Trophoblast cell (in vitro differentiated cells and primary cell): Measurements from ENCODE around the gene MGAT3.

Source experiments
- DNase-seq, 2 donors: peaks; one replicate each; pipeline ENCODE4 v3.0.0-alpha.2; 2016
- H2AFZ ChIP-seq: 2 replicates; pipeline ENCODE4 v1.6.1; 2013; ENCODE audit warnings: low read length, moderate library complexity, mild to moderate bottlenecking; ENCODE audit not compliant: insufficient read depth, poor library complexity
- H2AK5ac ChIP-seq: 2 replicates; pipeline ENCODE4 v1.6.1; 2013; ENCODE audit warnings: mild to moderate bottlenecking, low read length
- H2BK120ac ChIP-seq: 2 replicates; pipeline ENCODE4 v1.6.1; 2013; ENCODE audit warnings: low read length, mild to moderate bottlenecking, moderate library complexity; ENCODE audit not compliant: insufficient read depth, poor library complexity
- H2BK12ac ChIP-seq: 2 replicates; pipeline ENCODE4 v1.6.1; 2013; ENCODE audit warnings: mild to moderate bottlenecking, low read length, moderate library complexity
- H2BK5ac ChIP-seq: 2 replicates; pipeline ENCODE4 v1.6.1; 2013; ENCODE audit warnings: low read length, low read depth, moderate library complexity, mild to moderate bottlenecking; ENCODE audit not compliant: poor library complexity
- H3K14ac ChIP-seq: 2 replicates; pipeline ENCODE4 v1.6.1; 2013; ENCODE audit warnings: mild to moderate bottlenecking, low read length
- H3K18ac ChIP-seq: 2 replicates; pipeline ENCODE4 v1.6.1; 2013; ENCODE audit warnings: mild to moderate bottlenecking, low read length
- H3K23ac ChIP-seq: 2 replicates; pipeline ENCODE4 v1.6.1; 2013; ENCODE audit warnings: low read length
- H3K27ac ChIP-seq: 2 replicates; pipeline ENCODE4 v1.5.1; 2013; ENCODE audit warnings: low read depth, mild to moderate bottlenecking, inconsistent platforms, low read length, moderate library complexity
- H3K27me3 ChIP-seq: 2 replicates; pipeline ENCODE4 v1.6.1; 2013; ENCODE audit warnings: inconsistent platforms, mild to moderate bottlenecking, low read length, moderate library complexity; ENCODE audit not compliant: insufficient read depth
- H3K36me3 ChIP-seq, 2 experiments: 1 replicate in 1 of 2; 2 replicates in 1 of 2; pipeline ENCODE4 v1.6.1; 2013; ENCODE audit warnings: low read length in 2 of 2, mild to moderate bottlenecking in 2 of 2, moderate library complexity in 1 of 2; ENCODE audit not compliant: insufficient read depth in 2 of 2, control insufficient read depth in 1 of 2
- H3K4ac ChIP-seq: 2 replicates; pipeline ENCODE4 v1.6.1; 2013; ENCODE audit warnings: low read depth, mild to moderate bottlenecking, low read length, moderate library complexity
- H3K4me1 ChIP-seq, 2 experiments: 1 replicate in 1 of 2; 2 replicates in 1 of 2; pipeline ENCODE4 v1.6.1; 2013; ENCODE audit warnings: low read length in 2 of 2, mild to moderate bottlenecking in 2 of 2, moderate library complexity in 1 of 2; ENCODE audit not compliant: insufficient read depth in 2 of 2, control insufficient read depth in 1 of 2
- H3K4me2 ChIP-seq: 2 replicates; pipeline ENCODE4 v1.6.1; 2013; ENCODE audit warnings: inconsistent platforms, mild to moderate bottlenecking, low read length, moderate library complexity
- H3K4me3 ChIP-seq: 2 replicates; pipeline ENCODE4 v1.5.1; 2013; ENCODE audit warnings: mild to moderate bottlenecking, low read depth, low read length, inconsistent platforms
- H3K79me1 ChIP-seq: one replicate; pipeline ENCODE4 v1.6.1; 2013; ENCODE audit warnings: low read length
- H3K79me2 ChIP-seq: 2 replicates; pipeline ENCODE4 v1.6.1; 2013; ENCODE audit warnings: low read length, mild to moderate bottlenecking; ENCODE audit not compliant: control insufficient read depth, insufficient read depth, poor library complexity
- H3K9ac ChIP-seq: 2 replicates; pipeline ENCODE4 v1.6.1; 2013; ENCODE audit warnings: mild to moderate bottlenecking, low read length
- H3K9me3 ChIP-seq: 2 replicates; pipeline ENCODE4 v1.6.1; 2013; ENCODE audit warnings: low read depth, mild to moderate bottlenecking, control low read depth, inconsistent platforms, low read length; ENCODE audit not compliant: insufficient read depth
- H4K12ac ChIP-seq: 2 replicates; pipeline ENCODE4 v1.6.1; 2013; ENCODE audit warnings: low read depth, mild to moderate bottlenecking, low read length, moderate library complexity
- H4K8ac ChIP-seq: 2 replicates; pipeline ENCODE4 v1.6.1; 2013; ENCODE audit warnings: low read depth, mild to moderate bottlenecking, low read length, moderate library complexity
- H4K91ac ChIP-seq: one replicate; pipeline ENCODE4 v1.6.1; 2013; ENCODE audit warnings: low read depth, mild to moderate bottlenecking, low read length, moderate library complexity
- WGBS: extraction: QIAGEN DNeasy Blood & Tissue Kit; methylation state at CpG from one replicate; pipeline ENCODE4 v1.1.7; 2013; ENCODE audit warnings: missing lambda C conversion rate; ENCODE audit not compliant: insufficient read length, insufficient coverage; ENCODE audit errors: extremely low coverage; 5-methylcytosine and 5-hydroxymethylcytosine counted together

Gene MGAT3

DNA sequence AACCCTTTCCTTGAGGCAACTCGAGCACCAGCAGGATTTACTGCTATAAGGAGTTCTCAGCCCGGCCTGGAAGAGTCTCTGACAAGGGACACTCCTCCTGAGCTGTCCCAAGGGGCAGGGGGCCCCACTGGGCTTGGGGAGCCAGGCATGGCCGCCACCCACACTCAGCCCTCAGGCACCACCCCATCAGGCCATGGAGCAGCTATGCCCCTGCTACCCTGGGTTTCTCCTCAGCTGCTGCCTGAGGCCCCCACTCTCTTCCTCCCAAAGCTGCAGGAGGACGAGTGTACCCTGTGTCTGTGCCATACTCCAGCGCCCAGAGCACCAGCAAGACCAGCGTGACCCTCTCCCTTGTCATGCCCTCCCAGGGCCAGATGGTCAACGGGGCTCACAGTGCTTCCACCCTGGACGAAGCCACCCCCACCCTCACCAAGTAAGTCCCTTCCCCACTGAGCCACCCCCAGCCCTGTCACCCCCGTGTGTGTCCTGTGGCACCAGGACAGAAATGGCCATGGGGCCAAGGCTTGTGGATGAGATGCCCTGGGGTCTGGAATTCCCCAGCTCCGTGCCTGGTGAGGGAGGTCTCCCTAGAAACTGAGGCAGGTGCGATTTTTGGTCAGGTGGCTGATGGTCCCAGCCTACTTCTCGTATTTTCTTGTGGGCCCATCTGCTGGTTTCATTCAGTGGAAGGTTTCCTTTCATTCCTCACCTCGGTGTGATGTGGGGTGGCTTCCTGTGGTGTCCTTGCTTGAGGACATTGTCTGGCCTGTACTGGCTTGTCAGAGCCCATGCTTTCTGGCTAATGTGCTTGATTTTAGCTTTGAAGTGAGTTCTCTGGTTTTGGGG, 28.8 kb upstream of the MGAT3 start:
- peaks cover 21 to 26% of the 10 kb centered on the region in 2 experiments for H3K36me3 ChIP-seq
- no peaks in the 10 kb centered on the region for H3K27me3 ChIP-seq
- peak overlapping the region; percentile 43 for H2AFZ ChIP-seq

DNA sequence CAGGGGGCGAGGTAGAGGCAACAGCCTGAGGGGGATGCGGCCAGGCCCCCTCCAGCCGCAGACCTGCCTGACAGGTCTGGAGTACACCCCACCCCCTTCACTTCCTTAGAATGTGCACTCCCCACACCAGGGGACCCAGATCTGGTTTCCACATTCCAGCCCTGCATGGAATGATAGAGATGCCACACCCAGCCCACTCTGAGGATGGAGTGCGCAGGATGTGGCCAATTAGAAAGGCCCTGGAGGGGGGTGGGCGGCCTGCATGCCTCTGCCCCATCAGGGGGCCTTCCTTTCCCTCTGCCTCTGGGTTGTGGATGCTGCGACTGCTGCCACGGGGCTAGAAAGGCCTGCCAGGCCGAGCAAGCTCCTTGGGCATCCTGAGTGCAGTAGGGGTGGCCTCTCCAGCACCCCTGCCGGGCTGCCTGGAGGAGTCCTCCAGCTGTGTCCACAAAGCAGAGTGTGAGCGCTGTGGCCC, 28.2 kb upstream of the MGAT3 start:
- peak overlapping the region; percentile 6 for H4K12ac ChIP-seq
- peaks cover 22 to 26% of the 10 kb centered on the region in 2 experiments for H3K36me3 ChIP-seq
- H3K9ac ChIP-seq, result no peak overlapping the region
- no peaks in the 10 kb centered on the region for H3K9me3 ChIP-seq
- peak overlapping the region; percentile 23 for H3K4me2 ChIP-seq
- no peaks in the 10 kb centered on the region for H3K27me3 ChIP-seq
- H3K4me3 ChIP-seq, result no peak overlapping the region
- peak overlapping the region; percentile 76 for H4K8ac ChIP-seq
- H2AK5ac ChIP-seq, result peak overlapping the region; percentile 98
- H3K4ac ChIP-seq, result peak overlapping the region; percentile 57
- peaks cover 13% of the 10 kb centered on the region for H3K79me1 ChIP-seq
- H3K14ac ChIP-seq, result peak overlapping the region; percentile 96
- H4K91ac ChIP-seq, result peak overlapping the region; percentile 81
- peak overlapping the region; percentile 87 for H2BK12ac ChIP-seq
- H3K4me1 ChIP-seq, result peaks cover 14 to 16% of the 10 kb centered on the region in 2 experiments
- peak overlapping the region; percentile 77 for H2BK120ac ChIP-seq
- peak overlapping the region; percentile 70 for H2BK5ac ChIP-seq
- H3K18ac ChIP-seq, result peak overlapping the region; percentile 90
- DNase-seq, result no peak
- no peak overlapping the region for H3K23ac ChIP-seq
- peaks cover 5% of the 10 kb centered on the region for H3K79me2 ChIP-seq
- WGBS, result no CpG with 5 or more reads among the region's 10 CpGs
- H3K27ac ChIP-seq, result peak overlapping the region; percentile 20
- peak overlapping the region; percentile 37 for H2AFZ ChIP-seq

More for the DNA sequence above, 28.8 kb upstream of the MGAT3 start:
- Histone ChIP-seq H3K79me1 (peaks cover 13% of the 10 kb centered on the region), H3K4ac (peak overlapping the region; percentile 61), H3K79me2 (peaks cover 5% of the 10 kb centered on the region), H3K9ac (no peak overlapping the region), H3K9me3 (no peaks in the 10 kb centered on the region), H2BK12ac (peak overlapping the region; percentile 89), H3K4me3 (no peak overlapping the region), H2AK5ac (peak overlapping the region; percentile 96), H3K4me2 (peak overlapping the region; percentile 23), H3K14ac (peak overlapping the region; percentile 67), H2BK5ac (peak overlapping the region; percentile 71), H4K8ac (peak overlapping the region; percentile 50), H2BK120ac (peak overlapping the region; percentile 73), H3K27ac (peak overlapping the region; percentile 71), H4K12ac (peak overlapping the region; percentile 23), H3K23ac (no peak overlapping the region), H3K4me1 (peaks cover 14 to 16% of the 10 kb centered on the region in 2 experiments), H4K91ac (peak overlapping the region; percentile 80), H3K18ac (peak overlapping the region; percentile 57)
- no peak for DNase-seq
- no CpG with 5 or more reads among the region's 13 CpGs for WGBS

DNA sequence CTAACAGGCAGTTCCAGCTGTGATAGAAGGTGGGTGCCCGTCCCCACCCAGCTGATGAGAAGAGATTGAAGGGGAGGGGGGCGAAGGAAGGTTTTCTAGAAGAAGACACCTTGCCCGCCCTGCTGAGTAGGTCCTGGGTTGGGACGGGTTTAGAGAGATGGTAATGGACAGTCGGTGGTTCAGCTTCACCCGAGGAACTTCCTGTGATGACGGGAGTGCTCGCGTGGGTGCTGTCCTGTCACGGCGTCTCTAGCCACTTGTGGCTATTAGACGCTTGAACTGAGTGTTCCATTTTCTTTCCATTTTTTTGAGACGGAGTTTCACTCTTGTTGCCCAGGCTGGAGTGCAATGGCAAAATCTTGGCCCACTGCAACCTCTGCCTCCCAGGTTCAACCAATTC, 27.6 kb upstream of the MGAT3 start:
- Histone ChIP-seq H3K36me3 (peaks cover 26 to 30% of the 10 kb centered on the region in 2 experiments), H3K79me1 (peaks cover 13% of the 10 kb centered on the region)
- DNase-seq, result no peak

DNA sequence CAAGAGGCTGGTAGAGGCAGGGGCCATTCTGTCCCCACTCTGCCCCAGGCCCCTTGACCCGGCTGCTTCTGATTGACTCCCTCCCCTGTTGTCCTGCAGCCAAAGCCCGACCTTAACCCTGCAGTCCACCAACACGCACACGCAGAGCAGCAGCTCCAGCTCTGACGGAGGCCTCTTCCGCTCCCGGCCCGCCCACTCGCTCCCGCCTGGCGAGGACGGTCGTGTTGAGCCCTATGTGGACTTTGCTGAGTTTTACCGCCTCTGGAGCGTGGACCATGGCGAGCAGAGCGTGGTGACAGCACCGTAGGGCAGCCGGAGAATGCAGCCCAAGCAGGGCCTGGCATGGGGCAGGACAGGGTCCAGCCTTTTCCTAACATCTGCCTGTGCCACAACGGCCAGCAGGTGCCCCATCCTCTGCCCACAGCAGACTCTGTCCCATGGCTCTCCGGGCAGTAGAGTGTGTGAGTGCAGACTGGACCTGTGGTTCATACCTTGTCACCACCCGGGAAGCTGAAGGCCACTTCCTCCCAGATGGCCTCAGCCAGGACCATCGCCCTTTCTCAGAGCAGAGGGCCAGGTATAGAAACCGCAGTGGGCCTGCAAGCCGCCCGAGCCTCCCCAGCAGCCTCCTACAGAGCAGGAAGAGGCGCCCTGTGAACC, 26.8 kb upstream of the MGAT3 start:
- Histone ChIP-seq H3K4ac (no peak overlapping the region), H3K23ac (no peak overlapping the region), H2AFZ (no peak overlapping the region), H3K9me3 (no peaks in the 10 kb centered on the region), H3K36me3 (peaks cover 24 to 30% of the 10 kb centered on the region in 2 experiments), H3K4me3 (no peak overlapping the region), H3K79me1 (peaks cover 13% of the 10 kb centered on the region), H4K12ac (no peak overlapping the region), H4K91ac (no peak overlapping the region), H2BK12ac (no peak overlapping the region), H3K79me2 (peaks cover 5% of the 10 kb centered on the region), H2BK120ac (no peak overlapping the region), H2BK5ac (no peak overlapping the region), H3K18ac (no peak overlapping the region), H3K14ac (no peak overlapping the region), H2AK5ac (no peak overlapping the region), H3K4me1 (peaks cover 14 to 17% of the 10 kb centered on the region in 2 experiments), H3K4me2 (no peak overlapping the region), H3K27me3 (no peaks in the 10 kb centered on the region), H3K9ac (no peak overlapping the region), H3K27ac (no peak overlapping the region), H4K8ac (no peak overlapping the region)
- WGBS, result no CpG with 5 or more reads among the region's 27 CpGs
- DNase-seq, result no peak

More for the DNA sequence above, 27.6 kb upstream of the MGAT3 start:
- H3K4ac ChIP-seq, result peak overlapping the region; percentile 57
- peak overlapping the region; percentile 37 for H2AFZ ChIP-seq
- no CpG with 5 or more reads among the region's 13 CpGs for WGBS
- peak overlapping the region; percentile 87 for H2BK12ac ChIP-seq
- peak overlapping the region; percentile 20 for H3K27ac ChIP-seq
- peak overlapping the region; percentile 81 for H4K91ac ChIP-seq
- peak overlapping the region; percentile 6 for H4K12ac ChIP-seq
- H4K8ac ChIP-seq, result peak overlapping the region; percentile 76
- H3K9me3 ChIP-seq, result no peaks in the 10 kb centered on the region
- H3K4me1 ChIP-seq, result peaks cover 14 to 16% of the 10 kb centered on the region in 2 experiments
- peak overlapping the region; percentile 98 for H2AK5ac ChIP-seq
- no peak overlapping the region for H3K4me2 ChIP-seq
- peaks cover 5% of the 10 kb centered on the region for H3K79me2 ChIP-seq
- H3K23ac ChIP-seq, result no peak overlapping the region
- peak overlapping the region; percentile 77 for H2BK120ac ChIP-seq
- H3K27me3 ChIP-seq, result no peaks in the 10 kb centered on the region
- peak overlapping the region; percentile 70 for H2BK5ac ChIP-seq
- no peak overlapping the region for H3K4me3 ChIP-seq
- peak overlapping the region; percentile 90 for H3K18ac ChIP-seq
- H3K9ac ChIP-seq, result no peak overlapping the region
- peak overlapping the region; percentile 96 for H3K14ac ChIP-seq
